H1 (cell line): ENCODE data around the gene TP53I13. TPM values are rescaled to one million over a fixed set of nuclear protein-coding genes. Genes with fewer than 3 reads are reported as not detected.

Experiments
- CTCF ChIA-PET: fragments of 300-600 bp; sonication (Branson Sonifier 250); formaldehyde crosslinking; loops from one replicate; lab custom pipeline; 2021; ENCODE audit not compliant: partially characterized antibody; lab: Charles Lee
- POLR2A ChIA-PET: fragments of 300-600 bp; sonication (Branson Sonifier 250); formaldehyde crosslinking; loops from one replicate; lab custom pipeline; 2021; ENCODE audit warnings: inconsistent platforms; ENCODE audit not compliant: partially characterized antibody; lab: Charles Lee
- DNase-seq, 2 experiments: peaks; one replicate each; pipeline versions ENCODE4 v3.0.0 to v3.0.0-alpha.2; 2010 to 2022; ENCODE audit warnings: low spot score in 2 of 2, low read depth in 1 of 2, mixed read lengths in 1 of 2
- FAIRE-seq: peaks from 2 replicates; lab custom pipeline; 2011; peaks lifted over from hg19 to GRCh38; lab: Jason Lieb, UNC
- H2AFZ ChIP-seq: 2 replicates; pipeline ENCODE4 v1.8.1; 2012; ENCODE audit warnings: low read length, inconsistent platforms
- H2AK5ac ChIP-seq: 2 replicates; pipeline ENCODE4 v1.6.1; 2013; ENCODE audit warnings: low read depth, low read length
- H2BK120ac ChIP-seq: replicated peaks from 2 replicates; pipeline ENCODE3; 2013; ENCODE audit warnings: low read depth, low read length, inconsistent platforms
- H2BK12ac ChIP-seq: 2 replicates; pipeline ENCODE4 v1.6.1; 2013; ENCODE audit warnings: low read depth, low read length
- H2BK15ac ChIP-seq: 2 replicates; pipeline ENCODE4 v1.6.1; 2013; ENCODE audit warnings: low read length
- H2BK20ac ChIP-seq: 2 replicates; pipeline ENCODE4 v1.6.1; 2013; ENCODE audit warnings: low read length
- H2BK5ac ChIP-seq: 2 replicates; pipeline ENCODE4 v1.6.1; 2013; ENCODE audit warnings: low read depth, low read length
- H3K14ac ChIP-seq: 2 replicates; pipeline ENCODE4 v1.6.1; 2013; ENCODE audit warnings: inconsistent platforms; ENCODE audit not compliant: insufficient read length
- H3K18ac ChIP-seq: 2 replicates; pipeline ENCODE4 v1.6.1; 2013; ENCODE audit warnings: low read length; ENCODE audit errors: extremely low read depth
- H3K23ac ChIP-seq: 2 replicates; pipeline ENCODE4 v1.6.1; 2013; ENCODE audit warnings: inconsistent platforms; ENCODE audit not compliant: insufficient read length
- H3K23me2 ChIP-seq: 2 replicates; pipeline ENCODE4 v1.6.1; 2013; ENCODE audit warnings: low read depth, low read length
- H3K27ac ChIP-seq: 2 replicates; pipeline ENCODE4 v1.6.1; 2011; ENCODE audit warnings: low read depth, low read length, inconsistent platforms
- H3K27me3 ChIP-seq, 4 experiments: replicated peaks in 1 of 4; 1 replicate in 1 of 4; 2 replicates in 3 of 4; pipeline versions ENCODE4 v1.6.1 to v1.8.1; 2011 to 2013; ENCODE audit warnings: low read length in 3 of 4, mild to moderate bottlenecking in 3 of 4, inconsistent platforms in 2 of 4, mixed read lengths in 2 of 4, moderate library complexity in 1 of 4; ENCODE audit not compliant: control insufficient read depth in 3 of 4, insufficient read depth in 3 of 4; ENCODE audit errors: extremely low read depth in 1 of 4
- H3K36me3 ChIP-seq, 4 experiments: 2 replicates each; pipeline versions ENCODE4 v1.6.1 to v1.8.1; 2011 to 2013; ENCODE audit warnings: mild to moderate bottlenecking in 4 of 4, low read length in 3 of 4, moderate library complexity in 2 of 4, control low read depth in 1 of 4, inconsistent platforms in 1 of 4; ENCODE audit not compliant: insufficient read depth in 4 of 4, control insufficient read depth in 2 of 4
- H3K4ac ChIP-seq: replicated peaks from 2 replicates; pipeline ENCODE3; 2013; ENCODE audit warnings: low read length, low read depth, mixed read lengths, inconsistent platforms; ENCODE audit not compliant: insufficient read length
- H3K4me1 ChIP-seq, 4 experiments: replicated peaks in 1 of 4; 1 replicate in 1 of 4; 2 replicates in 3 of 4; pipeline versions ENCODE4 v1.6.1 to v1.8.1; 2011 to 2013; ENCODE audit warnings: low read length in 3 of 4, inconsistent platforms in 2 of 4, mixed read lengths in 1 of 4; ENCODE audit not compliant: insufficient read depth in 4 of 4, control insufficient read depth in 3 of 4
- H3K4me2 ChIP-seq, 2 experiments: 2 replicates each; pipeline versions ENCODE4 v1.6.1 to v1.8.1; 2011 to 2013; ENCODE audit warnings: low read depth in 2 of 2, low read length in 2 of 2, control low read depth in 1 of 2, inconsistent platforms in 1 of 2, mild to moderate bottlenecking in 1 of 2; ENCODE audit not compliant: insufficient read depth in 1 of 2
- H3K4me3 ChIP-seq, 4 experiments: fragments of 200-600, 300-600 bp in 1 of 4; sonication (generic), shearing (Covaris generic), sonication (Bioruptor Twin) in 1 of 4; 2 replicates each; pipeline versions ENCODE4 v1.5.1 to v1.8.1; 2011 to 2016; ENCODE audit warnings: low read length in 4 of 4, low read depth in 3 of 4, control low read depth in 2 of 4, inconsistent platforms in 2 of 4, mild to moderate bottlenecking in 2 of 4, mixed read lengths in 1 of 4, moderate library complexity in 1 of 4; ENCODE audit not compliant: insufficient read depth in 2 of 4; ENCODE audit errors: extremely low read depth in 1 of 4
- H3K56ac ChIP-seq: replicated peaks from 2 replicates; pipeline ENCODE3; 2013; ENCODE audit warnings: low read depth, mild to moderate bottlenecking, mixed read lengths, low read length, inconsistent platforms; ENCODE audit not compliant: insufficient read length
- H3K79me1 ChIP-seq: 2 replicates; pipeline ENCODE4 v1.6.1; 2013; ENCODE audit warnings: low read depth, low read length, control low read depth
- H3K79me2 ChIP-seq, 2 experiments: 2 replicates each; pipeline versions ENCODE4 v1.6.1 to v1.8.1; 2012 to 2013; ENCODE audit warnings: low read length in 2 of 2, mild to moderate bottlenecking in 2 of 2, inconsistent platforms in 1 of 2; ENCODE audit not compliant: insufficient read depth in 2 of 2, control insufficient read depth in 1 of 2
- H3K9ac ChIP-seq, 4 experiments: replicated peaks in 1 of 4; 1 replicate in 1 of 4; 2 replicates in 3 of 4; pipeline versions ENCODE4 v1.6.1 to v1.8.1; 2011 to 2013; ENCODE audit warnings: low read depth in 3 of 4, low read length in 3 of 4, control low read depth in 2 of 4, mild to moderate bottlenecking in 2 of 4, moderate library complexity in 2 of 4, inconsistent platforms in 1 of 4; ENCODE audit errors: extremely low read depth in 1 of 4
- H3K9me3 ChIP-seq, 2 experiments: 2 replicates each; pipeline versions ENCODE4 v1.6.1 to v1.8.1; 2012 to 2013; ENCODE audit warnings: mild to moderate bottlenecking in 2 of 2, moderate library complexity in 2 of 2, control low read depth in 1 of 2, inconsistent platforms in 1 of 2, low read depth in 1 of 2, low read length in 1 of 2, mixed read lengths in 1 of 2; ENCODE audit not compliant: insufficient read depth in 2 of 2
- H4K20me1 ChIP-seq, 2 experiments: replicated peaks in 1 of 2; 2 replicates each; pipeline versions ENCODE3 to v1.8.1; 2011 to 2013; ENCODE audit warnings: inconsistent platforms in 2 of 2, low read length in 2 of 2, mild to moderate bottlenecking in 1 of 2; ENCODE audit not compliant: insufficient read depth in 2 of 2, control insufficient read depth in 1 of 2
- H4K5ac ChIP-seq: 2 replicates; pipeline ENCODE4 v1.6.1; 2013; ENCODE audit warnings: low read length, low read depth, mixed read lengths, inconsistent platforms; ENCODE audit not compliant: insufficient read length
- H4K8ac ChIP-seq: 2 replicates; pipeline ENCODE4 v1.8.0; 2013; ENCODE audit warnings: mild to moderate bottlenecking, moderate library complexity, low read length, inconsistent platforms; ENCODE audit not compliant: insufficient read depth; ENCODE audit errors: extremely low read depth
- H4K91ac ChIP-seq: replicated peaks from 2 replicates; pipeline ENCODE3; 2013; ENCODE audit warnings: low read length, mixed read lengths, inconsistent platforms; ENCODE audit not compliant: insufficient read length
- CBX5 ChIP-seq: fragments of 300-800, 300-1000 bp; sonication (generic); IDR thresholded peaks from 2 replicates; pipeline ENCODE4 v1.7.1; 2016; ENCODE audit warnings: antibody characterized with exemption, low read length, low read depth
- CHD1 ChIP-seq: IDR thresholded peaks from 2 replicates; pipeline ENCODE4 v1.6.1; 2012; ENCODE audit warnings: low read depth, low read length, improper control_type of control experiment
- EP300 ChIP-seq, 2 experiments: IDR thresholded peaks; 1 replicate in 1 of 2; 2 replicates in 1 of 2; pipeline ENCODE4 v1.6.1; 2011 to 2012; ENCODE audit warnings: low read depth in 2 of 2, low read length in 2 of 2, mild to moderate bottlenecking in 2 of 2, borderline replicate concordance in 1 of 2, inconsistent platforms in 1 of 2, moderate library complexity in 1 of 2
- EZH2 ChIP-seq: fragments of 200-600 bp; sonication (generic); IDR thresholded peaks from 2 replicates; pipeline ENCODE4 v1.7.1; 2012; ENCODE audit warnings: low read depth, mild to moderate bottlenecking, moderate library complexity, low read length, inconsistent platforms; ENCODE audit not compliant: severe bottlenecking
- JUND ChIP-seq: IDR thresholded peaks from 2 replicates; pipeline ENCODE4 v1.6.1; 2011; ENCODE audit warnings: mild to moderate bottlenecking, improper control_type of control experiment, low read length
- KDM1A ChIP-seq: fragments of 200-600, 300-600 bp; sonication (generic); IDR thresholded peaks from 2 replicates; pipeline ENCODE4 v1.7.1; 2016; ENCODE audit warnings: mild to moderate bottlenecking, low read length, borderline replicate concordance
- KDM4A ChIP-seq: IDR thresholded peaks from one replicate; pipeline ENCODE4 v1.7.1; 2012; ENCODE audit warnings: low read depth, mild to moderate bottlenecking, moderate library complexity, low read length, inconsistent platforms; ENCODE audit not compliant: severe bottlenecking
- NANOG ChIP-seq: IDR thresholded peaks from 2 replicates; pipeline ENCODE4 v1.6.1; 2011; ENCODE audit warnings: low read length, low read depth, mild to moderate bottlenecking, inconsistent platforms; ENCODE audit not compliant: insufficient read depth, poor library complexity, severe bottlenecking
- RFX5 ChIP-seq: IDR thresholded peaks from 2 replicates; pipeline ENCODE4 v1.6.1; 2011; ENCODE audit warnings: low read depth, low read length, improper control_type of control experiment, borderline replicate concordance
- SP1 ChIP-seq: IDR thresholded peaks from 2 replicates; pipeline ENCODE4 v1.6.1; 2011; ENCODE audit warnings: low read depth, low read length
- SP2 ChIP-seq: IDR thresholded peaks from 2 replicates; pipeline ENCODE4 v1.6.1; 2012; ENCODE audit warnings: mild to moderate bottlenecking, low read length, inconsistent platforms
- SP4 ChIP-seq: IDR thresholded peaks from 2 replicates; pipeline ENCODE4 v1.6.1; 2012; ENCODE audit warnings: low read length, inconsistent platforms
- TAF7 ChIP-seq: optimal IDR thresholded peaks from 2 replicates; pipeline ENCODE3; 2011; ENCODE audit warnings: low read depth, mild to moderate bottlenecking, inconsistent platforms, low read length, moderate library complexity, borderline replicate concordance
- WGBS, 2 experiments: shearing (Covaris generic) in 1 of 2; methylation state at CpG; one replicate each; pipeline versions ENCODE4 v1.1.6 to v1.1.7; 2013 to 2015; ENCODE audit warnings: low lambda C conversion rate in 2 of 2, mixed read lengths in 2 of 2, inconsistent platforms in 1 of 2, low coverage in 1 of 2, missing lambda C conversion rate in 1 of 2; ENCODE audit not compliant: insufficient replicate concordance in 2 of 2, insufficient coverage in 1 of 2, insufficient read length in 1 of 2; ENCODE audit errors: extremely low coverage in 1 of 2, missing lambda C conversion rate in 1 of 2; 5-methylcytosine and 5-hydroxymethylcytosine counted together
- polyA plus RNA-seq, 7 experiments: library from polyadenylated mRNA; depleted of rRNA in 3 of 7; stranded (reverse) in 5 of 7; unstranded in 2 of 7; fragments of >200 nt in 5 of 7; fragments of 200-250 nt in 2 of 7; gene quantifications; 1 replicate in 5 of 7; 2 replicates in 1 of 7; 4 replicates in 1 of 7; pipeline versions ENCODE4 v1.2.1 to v1.2.3, GENCODE V29; 2011 to 2013; ENCODE audit warnings: missing spikeins in 2 of 7, mixed read lengths in 2 of 7
- total RNA-seq: library from RNA; stranded (reverse); fragmentation: NEBNext Ultra II Directional; extraction: Animal tissue kit (Norgen Biotek cat#: 25700); gene quantifications from 2 replicates; pipeline ENCODE4 v1.2.1, GENCODE V29; 2021
- TF ChIP-seq, protein P1 (sequence below): IDR thresholded peaks from 2 replicates; pipeline ENCODE4 v1.6.1; 2012; ENCODE audit warnings: inconsistent platforms

TP53I13 gene
- total and polyA plus RNA-seq, 2 of the 8 experiments (the other 6 are each of a cell fraction or from before 2014, with no cell fraction given), result 22.4 to 35.7 TPM

DNA sequence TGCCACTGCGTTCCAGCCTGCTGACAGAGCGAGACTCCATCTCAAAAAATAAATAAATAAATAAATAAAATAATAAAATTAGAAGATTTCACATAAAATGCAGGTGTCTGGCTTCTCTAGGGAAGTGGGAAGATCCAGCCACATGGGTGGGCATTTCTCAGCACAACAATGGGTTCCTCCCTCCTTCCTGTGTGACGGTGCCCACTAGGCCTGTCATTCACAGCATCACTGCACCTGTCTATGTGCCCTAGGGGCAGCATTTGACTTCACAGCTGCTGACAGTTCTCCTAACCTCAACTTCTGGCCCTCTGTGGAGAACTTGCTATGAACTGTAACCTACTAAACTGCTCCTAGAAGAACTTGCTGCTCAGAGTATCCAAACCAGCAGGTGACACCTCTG lies 4.7 kb upstream of the TP53I13 start:
- Histone ChIP-seq H3K79me1 (no peaks in the 10 kb centered on the region), H3K36me3 (no peaks in the 10 kb centered on the region), H4K91ac (no peak overlapping the region), H3K27ac (no peak overlapping the region), H3K79me2 (no peaks in the 10 kb centered on the region), H3K18ac (no peak overlapping the region), H3K56ac (no peak overlapping the region), H2BK5ac (no peak overlapping the region), H2BK20ac (no peak overlapping the region), H3K23me2 (peaks cover 23% of the 10 kb centered on the region), H2BK12ac (no peak overlapping the region), H2BK15ac (no peak overlapping the region), H3K4me2 (no peak overlapping the region), H3K9ac (no peak overlapping the region), H3K4ac (no peak overlapping the region), H3K27me3 (peaks cover 11 to 36% (median 29%) of the 10 kb centered on the region in 4 experiments), H4K20me1 (peaks cover 0 to 2% of the 10 kb centered on the region in 2 experiments), H2BK120ac (no peak overlapping the region), H3K4me1 (peaks cover 0 to 10% (median 8%) of the 10 kb centered on the region in 4 experiments; a peak in 5 of 7 replicates), H4K5ac (no peak overlapping the region), H3K4me3 (no peak overlapping the region), H3K23ac (no peak overlapping the region), H2AFZ (no peak overlapping the region), H2AK5ac (no peak overlapping the region), H3K9me3 (no peaks in the 10 kb centered on the region), H3K14ac (no peak overlapping the region), H4K8ac (no peak overlapping the region)
- ChIA-PET POLR2A (interaction anchor here (1.2 to 1.4 kb wide), 2 partner anchors 9 to 11 kb away, joined by 3 read pairs; no protein-coding TSS in a partner anchor), CTCF (interaction anchor here (0.6 to 10.3 kb wide), 6 partner anchors 9 to 194 kb away, joined by 3 to 99 read pairs (median 3); partner anchors contain the start of gene CORO6)
- WGBS, 2 experiments, result 93% methylated on average over 3 of the region's 3 CpGs; no CpG with 5 or more reads in 1 of the 2 experiments
- DNase-seq (peak in 1 of 2 experiments; percentile 16), FAIRE-seq (no peak)
- TF ChIP-seq TAF7, result no peak
- TF ChIP-seq NANOG, result no peak
- TF ChIP-seq SP4, result no peak
- TF ChIP-seq EP300 (IDR thresholded peaks at IDR 0.05; ENCODE audit: borderline replicate concordance in 1 of 2, low read depth in 2 of 2, low read length in 2 of 2), result no peak
- TF ChIP-seq RFX5, result no peak
- TF ChIP-seq KDM1A, result no peak
- no peak for TF ChIP-seq KDM4A
- no peak for TF ChIP-seq SP1
- no peak for TF ChIP-seq CHD1
- TF ChIP-seq, protein P1, sequence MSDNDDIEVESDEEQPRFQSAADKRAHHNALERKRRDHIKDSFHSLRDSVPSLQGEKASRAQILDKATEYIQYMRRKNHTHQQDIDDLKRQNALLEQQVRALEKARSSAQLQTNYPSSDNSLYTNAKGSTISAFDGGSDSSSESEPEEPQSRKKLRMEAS, result no peak
- TF ChIP-seq EZH2, result no peak
- TF ChIP-seq CBX5, result no peak
- no peak for TF ChIP-seq SP2
- TF ChIP-seq JUND, result no peak
